ENCODE results near the gene TLR8. TPM values are rescaled to one million over a fixed set of nuclear protein-coding genes. Genes with fewer than 3 reads are reported as not detected.
"Not testable (repeated sequence)": the region's sequence is repeated elsewhere in the genome, so short reads cannot be mapped to it uniquely, and the experiment has no call there.

The TLR8 gene
- total RNA-seq, 2 donors from 2014 or later, result 0.26 TPM; not detected in 1

DNA sequence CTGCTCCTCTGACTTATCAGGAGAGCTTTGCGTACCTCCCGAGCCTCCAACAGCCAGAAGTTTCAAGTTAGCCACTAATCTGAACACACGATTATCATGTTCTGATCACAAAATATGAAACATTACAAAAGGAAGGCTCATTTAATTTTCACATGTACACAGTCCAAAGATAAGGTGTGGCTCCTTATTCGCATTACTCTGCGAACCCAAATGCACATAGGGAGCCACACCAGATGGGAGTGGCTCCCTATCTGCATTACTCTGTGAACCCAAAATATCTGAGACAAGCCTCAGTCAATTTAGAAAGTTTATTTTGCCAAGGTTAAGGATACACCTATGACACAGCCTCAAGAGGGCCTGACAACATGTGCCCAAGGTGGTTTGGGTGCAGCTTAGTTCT lies 28.4 kb downstream of the TLR8 start:
- H3K27ac ChIP-seq, result no peak overlapping the region
- no peak for TF ChIP-seq POLR2A (IDR thresholded peaks at IDR 0.05)
- TF ChIP-seq, protein P1, sequence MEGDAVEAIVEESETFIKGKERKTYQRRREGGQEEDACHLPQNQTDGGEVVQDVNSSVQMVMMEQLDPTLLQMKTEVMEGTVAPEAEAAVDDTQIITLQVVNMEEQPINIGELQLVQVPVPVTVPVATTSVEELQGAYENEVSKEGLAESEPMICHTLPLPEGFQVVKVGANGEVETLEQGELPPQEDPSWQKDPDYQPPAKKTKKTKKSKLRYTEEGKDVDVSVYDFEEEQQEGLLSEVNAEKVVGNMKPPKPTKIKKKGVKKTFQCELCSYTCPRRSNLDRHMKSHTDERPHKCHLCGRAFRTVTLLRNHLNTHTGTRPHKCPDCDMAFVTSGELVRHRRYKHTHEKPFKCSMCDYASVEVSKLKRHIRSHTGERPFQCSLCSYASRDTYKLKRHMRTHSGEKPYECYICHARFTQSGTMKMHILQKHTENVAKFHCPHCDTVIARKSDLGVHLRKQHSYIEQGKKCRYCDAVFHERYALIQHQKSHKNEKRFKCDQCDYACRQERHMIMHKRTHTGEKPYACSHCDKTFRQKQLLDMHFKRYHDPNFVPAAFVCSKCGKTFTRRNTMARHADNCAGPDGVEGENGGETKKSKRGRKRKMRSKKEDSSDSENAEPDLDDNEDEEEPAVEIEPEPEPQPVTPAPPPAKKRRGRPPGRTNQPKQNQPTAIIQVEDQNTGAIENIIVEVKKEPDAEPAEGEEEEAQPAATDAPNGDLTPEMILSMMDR (IDR thresholded peaks at IDR 0.05), result no peak
- no peak for ATAC-seq
- intact Hi-C loops (cut with DNase I), result no loop called here
- no peaks in the 10 kb centered on the region for H3K9me3 ChIP-seq
- 83 to 88% methylated on average over 5 of the region's 5 CpGs for WGBS, 2 donors
- no peaks in the 10 kb centered on the region for H3K4me1 ChIP-seq
- no peaks in the 10 kb centered on the region for H3K27me3 ChIP-seq
- no peak overlapping the region for H3K4me3 ChIP-seq
- no peak for DNase-seq
- H3K36me3 ChIP-seq (replicated peaks in 1 of 2; ENCODE audit: insufficient read depth in 1 of 2, low read depth in 2 of 2), result no peaks in the 10 kb centered on the region

GRCh38 chrX:12936947-12937346 lies 30.5 kb downstream of the TLR8 start:
- Histone ChIP-seq H3K27me3 (no peaks in the 10 kb centered on the region), H3K4me1 (no peaks in the 10 kb centered on the region), H3K27ac (no peak overlapping the region), H3K36me3 (replicated peaks in 1 of 2; ENCODE audit: insufficient read depth in 1 of 2, low read depth in 2 of 2) (no peaks in the 10 kb centered on the region), H3K9me3 (no peaks in the 10 kb centered on the region), H3K4me3 (no peak overlapping the region)
- intact Hi-C loops (cut with DNase I), result no loop called here
- no peak for DNase-seq
- no peak for ATAC-seq
- 80 to 100% methylated on average over 1 of the region's 1 CpG for WGBS, 2 donors
- TF ChIP-seq POLR2A (IDR thresholded peaks at IDR 0.05), result no peak
- TF ChIP-seq, protein P1 (IDR thresholded peaks at IDR 0.05), result no peak

DNA sequence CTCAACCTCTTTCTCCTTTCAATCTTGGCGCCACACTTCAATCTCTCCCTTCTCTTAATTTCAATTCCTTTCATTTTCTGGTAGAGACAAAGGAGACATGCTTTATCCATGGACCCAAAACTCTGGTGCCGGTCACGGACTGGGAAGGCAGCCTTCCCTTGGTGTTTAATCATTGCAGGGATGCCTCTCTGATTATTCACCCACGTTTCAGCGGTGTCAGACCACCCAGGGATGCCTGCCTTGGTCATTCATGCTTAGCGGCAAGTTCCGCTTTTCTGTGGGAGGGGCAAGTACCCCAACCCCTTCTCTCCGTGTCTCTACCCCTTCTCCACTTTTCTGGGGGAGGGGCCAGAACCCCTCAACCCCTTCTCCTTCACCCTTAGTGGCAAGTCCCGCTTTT lies 34.1 kb downstream of the TLR8 start:
- H3K9me3 ChIP-seq; H3K4me1 ChIP-seq; H3K36me3 ChIP-seq (replicated peaks in 1 of 2; ENCODE audit: insufficient read depth in 1 of 2, low read depth in 2 of 2); intact Hi-C loops (cut with DNase I); H3K27ac ChIP-seq; H3K4me3 ChIP-seq; DNase-seq; H3K27me3 ChIP-seq; ATAC-seq: not testable (repeated sequence)
- 89% methylated on average over 8 to 9 of the region's 9 CpGs for WGBS, 2 donors

GRCh38 chrX:12943592-12943991 lies 37.2 kb downstream of the TLR8 start:
- WGBS, 2 donors, result 73 to 96% methylated on average over 5 of the region's 6 CpGs

GRCh38 chrX:12944452-12944851 lies 38.0 kb downstream of the TLR8 start:
- H3K4me3 ChIP-seq; H3K27me3 ChIP-seq; H3K36me3 ChIP-seq (replicated peaks in 1 of 2; ENCODE audit: insufficient read depth in 1 of 2, low read depth in 2 of 2); H3K9me3 ChIP-seq; H3K27ac ChIP-seq; DNase-seq; ATAC-seq; intact Hi-C loops (cut with DNase I): not testable (repeated sequence)
- peaks cover 19% of the 10 kb centered on the region for H3K4me1 ChIP-seq
- 69 to 83% methylated on average over 2 to 4 of the region's 4 CpGs for WGBS, 2 donors

More at GRCh38 chrX:12943592-12943991, 37.2 kb downstream of the TLR8 start:
- DNase-seq; H3K9me3 ChIP-seq; intact Hi-C loops (cut with DNase I); H3K36me3 ChIP-seq (replicated peaks in 1 of 2; ENCODE audit: insufficient read depth in 1 of 2, low read depth in 2 of 2); ATAC-seq; H3K4me3 ChIP-seq; H3K27ac ChIP-seq; H3K27me3 ChIP-seq: not testable (repeated sequence)
- peaks cover 19% of the 10 kb centered on the region for H3K4me1 ChIP-seq

- no peaks in the 10 kb centered on the region for H3K9me3 ChIP-seq
- no peak overlapping the region for H3K4me3 ChIP-seq
- DNase-seq (no peak), ATAC-seq (no peak)
- no peak overlapping the region for H3K27ac ChIP-seq
- intact Hi-C loops (cut with DNase I), result no loop called here
- peaks cover 25% of the 10 kb centered on the region for H3K4me1 ChIP-seq
- WGBS, 2 donors, result 82 to 86% methylated on average over 4 of the region's 4 CpGs
- H3K36me3 ChIP-seq (replicated peaks in 1 of 2; ENCODE audit: insufficient read depth in 1 of 2, low read depth in 2 of 2), result no peaks in the 10 kb centered on the region
- TF ChIP-seq POLR2A (IDR thresholded peaks at IDR 0.05), result no peak
- TF ChIP-seq, protein P1 (IDR thresholded peaks at IDR 0.05), result no peak
- H3K27me3 ChIP-seq, result no peaks in the 10 kb centered on the region
Observed at GRCh38 chrX:12945494-12945893, 39.1 kb downstream of the TLR8 start.

All from body of pancreas (tissue), 4 donors.